Myocyte (in vitro differentiated cells): Measurements from ENCODE around the gene APOL6. TPM values are rescaled to one million over a fixed set of nuclear protein-coding genes. Genes with fewer than 3 reads are reported as not detected.
"Not testable (repeated sequence)": the region's sequence is repeated elsewhere in the genome, so short reads cannot be mapped to it uniquely, and the experiment has no call there.

ENCODE experiments used
- DNase-seq: peaks from one replicate; pipeline ENCODE4 v3.0.0-alpha.2; 2012; ENCODE audit warnings: low read depth
- total RNA-seq: library from RNA; depleted of rRNA; stranded (reverse); fragments of >200 nt; gene quantifications from 2 replicates; pipeline ENCODE4 v1.2.3, GENCODE V29; 2014

Gene APOL6
- total RNA-seq, 1 donor from 2014 or later: 7.0 TPM

DNA sequence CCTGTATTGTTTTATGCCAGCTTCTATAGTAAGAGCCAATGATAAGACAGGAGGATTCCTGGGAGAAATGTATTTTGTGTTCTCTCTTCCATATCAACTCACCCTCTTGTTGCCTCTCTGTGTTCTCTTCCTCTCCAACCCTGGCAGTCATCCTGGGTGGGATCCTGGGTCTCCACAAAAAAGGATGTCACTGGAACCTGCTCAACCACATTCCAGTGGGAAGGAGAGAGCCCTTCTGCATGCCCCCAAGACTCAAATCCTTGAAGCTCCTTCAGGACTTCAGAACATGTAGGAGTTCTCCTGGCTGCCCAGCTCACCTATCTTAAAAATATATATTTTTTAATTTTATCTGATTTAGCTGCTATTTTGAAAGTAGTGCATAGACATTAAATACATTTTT, 26.1 kb downstream of the APOL6 start:
- no peak for DNase-seq

DNA sequence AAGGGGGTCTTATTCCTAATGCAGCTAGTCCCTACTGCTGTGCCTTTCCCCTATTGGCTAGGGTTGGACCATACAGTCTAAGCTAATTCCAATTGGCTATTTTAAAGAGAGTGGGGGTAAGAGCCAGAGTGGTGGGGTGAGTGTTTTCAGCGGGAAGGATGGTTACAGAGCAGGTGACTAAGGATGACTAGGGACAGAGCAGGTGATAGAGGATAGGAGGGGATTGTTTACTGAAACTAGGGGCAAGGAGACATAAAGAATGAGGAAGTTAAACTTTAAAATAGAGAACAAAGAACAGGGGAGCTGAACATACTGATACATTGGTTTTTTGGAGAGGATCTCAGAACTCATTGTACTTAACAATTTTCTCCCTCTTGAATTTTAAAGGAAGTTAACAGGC, 27.8 kb downstream of the APOL6 start:
- DNase-seq: not testable (repeated sequence)

DNA sequence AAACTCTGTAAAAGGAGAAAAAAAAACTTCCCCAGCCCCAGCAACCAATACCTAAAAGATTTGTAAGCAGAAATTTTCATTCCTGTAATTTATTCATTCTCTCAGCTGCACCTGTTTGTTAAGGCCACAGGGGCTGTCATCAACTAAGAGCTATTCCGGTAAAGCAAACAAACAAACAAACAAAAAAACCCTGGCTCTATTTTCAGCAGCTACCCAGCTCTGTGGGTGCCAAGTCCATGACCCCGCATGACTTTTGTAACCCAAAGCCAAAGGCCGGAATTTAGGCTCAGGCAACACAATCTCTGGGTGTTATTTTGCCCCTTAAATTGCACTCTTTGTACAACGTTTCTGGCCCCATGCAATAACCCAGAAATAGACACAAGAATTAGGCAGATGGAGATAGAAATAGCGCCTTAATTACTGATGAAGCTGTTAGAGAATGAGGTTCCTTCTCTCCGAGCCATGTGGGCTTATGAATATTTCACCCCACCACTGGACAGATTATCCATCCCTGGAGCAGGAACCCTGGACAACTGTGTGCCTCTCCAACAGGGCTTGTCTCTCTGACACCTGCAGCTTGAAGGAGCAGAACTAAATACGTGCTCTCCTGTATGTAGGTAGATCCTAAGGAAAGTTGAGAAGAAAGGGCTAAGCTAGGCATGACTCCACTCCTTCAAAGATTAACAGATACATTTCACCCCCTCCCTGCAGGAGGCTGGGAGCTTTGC, 29.4 kb downstream of the APOL6 start:
- peak; percentile 66 for DNase-seq

- DNase-seq: no peak
These were observed 30.6 kb downstream of the APOL6 start for GRCh38 chr22:35678836-35679235.

DNA sequence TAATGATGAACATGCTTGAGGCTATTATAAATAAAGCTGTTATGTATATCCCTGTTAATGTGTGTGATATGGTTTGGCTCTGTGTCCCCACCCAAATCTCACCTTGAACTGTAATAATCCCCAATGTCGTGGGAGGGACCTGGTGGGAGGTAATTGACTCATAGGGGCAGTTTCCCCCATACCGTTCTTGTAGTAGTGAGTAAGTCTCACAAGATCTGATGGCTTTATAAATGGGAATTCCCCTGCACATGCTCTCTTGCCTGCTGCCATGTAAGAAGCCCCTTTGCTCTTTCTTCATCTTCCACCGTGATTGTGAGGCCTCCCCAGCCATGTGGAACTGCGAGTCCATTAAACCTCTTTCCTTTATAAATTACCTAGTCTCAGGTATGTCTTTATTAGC, 31.2 kb downstream of the APOL6 start:
- not testable (repeated sequence) for DNase-seq

- no peak for DNase-seq
These were observed 33.3 kb downstream of the APOL6 start for GRCh38 chr22:35681454-35682052.

GRCh38 chr22:35683560-35683959, 35.3 kb downstream of the APOL6 start:
- no peak for DNase-seq

GRCh38 chr22:35684270-35684700, 36.0 kb downstream of the APOL6 start:
- peak; percentile 41 for DNase-seq

- no peak for DNase-seq
These were observed 36.5 kb downstream of the APOL6 start for GRCh38 chr22:35684732-35685131.

DNA sequence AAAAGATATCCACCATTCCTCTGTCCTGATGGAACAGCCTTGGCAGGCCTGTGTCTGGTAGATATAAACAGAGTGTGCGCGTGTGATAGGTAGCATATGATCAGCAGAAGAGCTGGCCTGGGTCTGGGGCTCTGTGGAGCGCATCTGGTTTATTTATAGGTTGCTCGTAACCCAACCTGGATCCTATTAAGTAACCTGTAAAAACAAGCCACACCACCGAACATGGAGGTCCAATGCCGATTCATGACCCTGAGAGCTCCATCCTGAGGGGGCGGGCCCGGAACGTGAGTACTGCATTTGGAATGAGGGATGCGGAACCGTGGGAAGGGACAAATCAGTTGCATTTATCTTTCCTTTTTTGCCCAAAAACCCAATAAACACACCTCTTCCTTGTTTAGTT, 37.5 kb downstream of the APOL6 start:
- no peak for DNase-seq

GRCh38 chr22:35686298-35686697, 38.1 kb downstream of the APOL6 start:
- no peak for DNase-seq

- DNase-seq: no peak
These were observed 39.2 kb downstream of the APOL6 start for GRCh38 chr22:35687461-35687860.

DNA sequence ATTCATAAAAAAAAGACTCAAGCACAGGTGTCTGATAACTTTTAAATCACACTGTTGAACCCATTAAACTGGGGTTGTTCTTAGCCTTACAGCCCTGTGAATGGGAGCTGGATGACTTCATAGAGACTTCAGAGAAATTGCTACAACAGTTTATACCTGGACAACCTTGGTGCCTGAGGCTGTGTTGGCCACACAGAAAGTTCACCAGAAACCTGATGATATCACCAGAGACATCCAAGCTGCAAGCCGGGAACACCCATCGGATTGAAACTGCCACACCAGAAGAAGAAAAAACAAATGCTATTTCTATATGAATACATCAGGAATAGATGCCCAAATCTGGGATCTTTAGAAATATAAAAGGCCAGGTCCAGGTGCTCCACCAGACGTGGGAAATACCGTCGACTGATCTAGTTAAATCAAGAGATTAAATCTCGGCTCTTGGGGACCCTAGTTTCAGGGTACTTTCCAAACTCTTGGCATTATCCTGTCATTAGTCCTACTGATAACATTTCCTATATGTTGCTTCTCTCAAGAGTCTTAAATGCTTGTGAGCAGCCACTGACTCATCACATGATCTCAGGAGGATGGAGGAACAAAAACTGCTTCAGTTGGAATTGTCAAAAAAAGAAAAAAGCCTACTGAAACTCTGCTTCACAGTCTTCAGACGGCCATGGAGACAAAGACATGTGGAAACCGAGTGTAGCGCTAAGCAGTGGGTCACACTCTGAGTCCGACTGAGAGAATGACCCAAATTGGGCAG, 40.8 kb downstream of the APOL6 start:
- no peak for DNase-seq

- DNase-seq: no peak
These were observed 41.8 kb downstream of the APOL6 start for GRCh38 chr22:35690001-35690400.

DNA sequence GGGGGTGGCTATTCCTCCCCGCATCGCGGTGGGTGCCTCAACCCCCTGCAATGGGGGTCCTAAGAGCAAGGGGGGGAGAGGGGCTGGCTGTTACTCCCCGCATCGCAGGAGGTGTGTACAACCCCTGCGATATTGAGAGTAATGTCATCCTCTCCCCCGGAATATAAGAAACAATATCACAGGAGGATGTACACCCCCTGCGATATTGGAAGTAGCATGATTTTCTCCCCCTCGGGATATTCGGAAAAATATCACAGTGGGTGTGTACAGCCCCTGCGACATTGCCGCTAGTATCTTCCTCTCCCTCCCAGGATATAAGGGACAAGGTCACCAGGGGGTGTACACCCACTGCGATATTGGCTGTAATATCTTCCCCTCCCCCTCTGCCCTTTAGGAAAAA, 47.0 kb downstream of the APOL6 start:
- no peak for DNase-seq

- DNase-seq: no peak
These were observed 48.9 kb downstream of the APOL6 start for GRCh38 chr22:35697142-35697541.

- DNase-seq: not testable (repeated sequence)
These were observed 51.6 kb downstream of the APOL6 start for GRCh38 chr22:35699852-35700251.

GRCh38 chr22:35703861-35704584, 55.8 kb downstream of the APOL6 start:
- DNase-seq: no peak

- DNase-seq: no peak
These were observed 56.9 kb downstream of the APOL6 start for GRCh38 chr22:35705141-35705540.

DNA sequence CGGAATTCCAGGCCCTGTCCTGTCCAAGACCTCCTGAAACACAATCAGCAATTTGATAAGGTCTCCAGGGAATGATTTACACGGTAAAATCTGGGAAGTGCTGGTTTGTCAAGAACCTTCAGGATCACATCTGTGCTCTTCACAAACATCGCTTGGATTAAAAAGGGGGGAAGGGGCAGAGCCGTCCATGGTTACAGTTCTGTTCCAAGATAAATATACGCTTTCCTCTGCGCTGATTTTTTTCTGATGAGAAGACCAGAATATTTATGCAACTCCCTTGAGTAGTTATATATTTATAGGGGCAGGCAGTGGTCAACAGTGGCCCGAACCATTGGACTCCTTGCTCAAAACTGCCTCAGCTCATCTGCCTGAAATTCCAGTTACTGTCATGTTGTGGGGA, 60.2 kb downstream of the APOL6 start:
- no peak for DNase-seq

- DNase-seq: no peak
These were observed 60.7 kb downstream of the APOL6 start for GRCh38 chr22:35708917-35709316.

DNA sequence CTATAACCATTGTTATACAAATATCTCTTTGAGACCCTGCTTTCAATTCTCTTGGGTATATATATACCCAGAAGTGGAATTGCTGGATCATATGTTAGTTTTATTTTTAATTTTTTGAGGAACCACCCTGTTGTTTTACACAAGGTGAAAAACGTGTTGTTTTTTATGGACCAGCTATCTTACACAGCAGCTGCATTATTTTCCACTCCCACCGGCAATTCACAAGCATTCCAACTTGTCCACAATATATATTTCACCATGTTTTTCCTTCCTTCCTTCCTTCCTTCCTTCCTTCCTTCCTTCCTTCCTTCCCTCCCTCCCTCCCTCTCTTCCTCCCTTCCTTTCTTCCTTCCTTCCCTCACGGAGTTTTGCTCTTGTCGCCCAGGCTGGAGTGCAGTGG, 63.1 kb downstream of the APOL6 start:
- no peak for DNase-seq
